Prostate gland (tissue), 2 donors: ENCODE data around the gene PPP1R3E. TPM values are rescaled to one million over a fixed set of nuclear protein-coding genes. Genes with fewer than 3 reads are reported as not detected.

Experiments
- DNase-seq: peaks from one replicate; pipeline ENCODE4 v3.0.0-alpha.2; 2019; ENCODE audit warnings: low spot score
- H3K27ac ChIP-seq, 2 donors: fragments of 200-600 bp; sonication (generic); 2 replicates each; pipeline ENCODE4 v1.5.1; 2017 to 2019
- H3K27me3 ChIP-seq: fragments of 200-600 bp; sonication (generic); replicated peaks from 2 replicates; pipeline ENCODE4 v1.5.1; 2019; ENCODE audit not compliant: insufficient read depth
- H3K36me3 ChIP-seq, 2 donors: fragments of 200-600 bp; sonication (generic); 1 replicate in 1 of 2; 2 replicates in 1 of 2; pipeline versions ENCODE4 v1.5.1 to v1.8.1; 2017 to 2019
- H3K4me1 ChIP-seq: fragments of 200-600 bp; sonication (generic); replicated peaks from 2 replicates; pipeline ENCODE4 v1.5.1; 2019
- H3K4me3 ChIP-seq, 2 donors: fragments of 200-600 bp; sonication (generic); 2 replicates each; pipeline ENCODE4 v1.5.1; 2017 to 2019
- H3K9me3 ChIP-seq: fragments of 200-600 bp; sonication (generic); 2 replicates; pipeline ENCODE4 v1.5.1; 2017
- CTCF ChIP-seq, 4 experiments: fragments of 200-600 bp in 2 of 4; fragments of 450-650 bp in 2 of 4; sonication (generic) in 2 of 4; IDR thresholded peaks; 1 replicate in 3 of 4; 2 replicates in 1 of 4; pipeline ENCODE4 v1.5.1; 2016 to 2019; ENCODE audit warnings: antibody characterized with exemption in 4 of 4, mild to moderate bottlenecking in 2 of 4, moderate library complexity in 2 of 4
- POLR2A ChIP-seq: fragments of 450-650 bp; IDR thresholded peaks from one replicate; pipeline ENCODE4 v1.6.1; 2016; ENCODE audit warnings: antibody characterized with exemption, mild to moderate bottlenecking
- POLR2AphosphoS5 ChIP-seq: sonication (generic); formaldehyde crosslinking; IDR thresholded peaks from one replicate; pipeline ENCODE4 v1.6.1; 2017; ENCODE audit warnings: antibody characterized with exemption
- WGBS: methylation state at CpG from one replicate; pipeline ENCODE4 v1.1.5; 2018; 5-methylcytosine and 5-hydroxymethylcytosine counted together
- intact Hi-C: fragments of 100-400 bp; cut with DNase I; formaldehyde crosslinking; loops from one replicate; pipeline ENCODE4 v1.14.2; 2022
- total RNA-seq, 2 donors: library from RNA; depleted of rRNA; stranded (reverse); fragments of >200 nt; gene quantifications; one replicate each; pipeline ENCODE4 v1.1.0, GENCODE V29; 2016

Gene PPP1R3E
- total RNA-seq, 2 donors from 2014 or later: 4.9 to 20.2 TPM

GRCh38 chr14:23300687-23301223, 1.9 kb downstream of the PPP1R3E start:
- no peaks in the 10 kb centered on the region for H3K4me1 ChIP-seq
- H3K36me3 ChIP-seq: no peaks in the 10 kb centered on the region
- TF ChIP-seq POLR2A: no peak
- 2% methylated on average over 13 of the region's 13 CpGs for WGBS
- no peaks in the 10 kb centered on the region for H3K27me3 ChIP-seq
- peak; percentile 62 for DNase-seq
- H3K9me3 ChIP-seq: no peaks in the 10 kb centered on the region
- H3K4me3 ChIP-seq: peak overlapping the region; percentile 51 to 63
- peak overlapping the region; percentile 98 to 99 for H3K27ac ChIP-seq
- intact Hi-C loops: loop anchor here (10.0 kb wide), 1 partner anchor 176 kb away; no protein-coding TSS in a partner anchor

GRCh38 chr14:23299986-23300686, 2.5 kb downstream of the PPP1R3E start:
- no peaks in the 10 kb centered on the region for H3K36me3 ChIP-seq
- no peaks in the 10 kb centered on the region for H3K9me3 ChIP-seq
- intact Hi-C loops: loop anchor here (10.0 kb wide), 1 partner anchor 175 kb away; no protein-coding TSS in a partner anchor
- TF ChIP-seq CTCF (IDR thresholded peaks at IDR 0.05): no peak
- no peak for TF ChIP-seq POLR2AphosphoS5
- no peak for TF ChIP-seq POLR2A
- H3K4me1 ChIP-seq: no peaks in the 10 kb centered on the region
- DNase-seq: no peak
- no peaks in the 10 kb centered on the region for H3K27me3 ChIP-seq
- 60% methylated on average over 10 of the region's 10 CpGs for WGBS
- peak overlapping the region; percentile 51 to 63 for H3K4me3 ChIP-seq
- H3K27ac ChIP-seq: peak overlapping the region; percentile 98 to 99

- TF ChIP-seq POLR2A (no peak), CTCF (IDR thresholded peaks at IDR 0.05) (no peak), POLR2AphosphoS5 (no peak)
- WGBS: 59% methylated on average over 2 of the region's 2 CpGs
- no peak for DNase-seq
- peak overlapping the region in 1 of 2 donors; percentile 2 for H3K27ac ChIP-seq
- H3K9me3 ChIP-seq: no peaks in the 10 kb centered on the region
- no peaks in the 10 kb centered on the region for H3K36me3 ChIP-seq
- no peak overlapping the region for H3K4me3 ChIP-seq
- intact Hi-C loops: no loop called here
- no peaks in the 10 kb centered on the region for H3K27me3 ChIP-seq
- H3K4me1 ChIP-seq: no peaks in the 10 kb centered on the region
These were observed 3.3 kb downstream of the PPP1R3E start for GRCh38 chr14:23299211-23299957.

- DNase-seq: no peak
- H3K9me3 ChIP-seq: no peaks in the 10 kb centered on the region
- H3K36me3 ChIP-seq: no peaks in the 10 kb centered on the region
- H3K27me3 ChIP-seq: no peaks in the 10 kb centered on the region
- no peaks in the 10 kb centered on the region for H3K4me1 ChIP-seq
- TF ChIP-seq CTCF (IDR thresholded peaks at IDR 0.05) (no peak), POLR2A (no peak), POLR2AphosphoS5 (no peak)
- H3K4me3 ChIP-seq: no peak overlapping the region
- 74% methylated on average over 7 of the region's 7 CpGs for WGBS
- intact Hi-C loops: no loop called here
- H3K27ac ChIP-seq: no peak overlapping the region
These were observed 4.9 kb downstream of the PPP1R3E start for GRCh38 chr14:23297611-23298277.

GRCh38 chr14:23297096-23297495, 5.6 kb downstream of the PPP1R3E start:
- H3K4me3 ChIP-seq: no peak overlapping the region
- H3K36me3 ChIP-seq: no peaks in the 10 kb centered on the region
- no peaks in the 10 kb centered on the region for H3K27me3 ChIP-seq
- TF ChIP-seq POLR2A (no peak), POLR2AphosphoS5 (no peak), CTCF (IDR thresholded peaks at IDR 0.05) (no peak)
- WGBS: 89% methylated on average over 7 of the region's 7 CpGs
- no peak for DNase-seq
- H3K27ac ChIP-seq: no peak overlapping the region
- intact Hi-C loops: no loop called here
- H3K4me1 ChIP-seq: no peaks in the 10 kb centered on the region
- no peaks in the 10 kb centered on the region for H3K9me3 ChIP-seq
